HEK293 (cell line): ENCODE measurements around the gene SERAC1.

ENCODE experiments used
- PATZ1 ChIP-seq: fragments of 450-650 bp; formaldehyde crosslinking; IDR thresholded peaks from 2 replicates; pipeline ENCODE4 v1.5.1; 2016; ENCODE audit warnings: missing biosample characterization, missing genetic modification characterization
- REST ChIP-seq: fragments of 450-650 bp; formaldehyde crosslinking; IDR thresholded peaks from 2 replicates; pipeline ENCODE4 v1.5.1; 2016; ENCODE audit warnings: missing biosample characterization, missing genetic modification characterization
- TCF7L2 ChIP-seq: IDR thresholded peaks from 2 replicates; pipeline ENCODE4 v1.6.1; 2011; ENCODE audit warnings: low read depth, mild to moderate bottlenecking, inconsistent platforms, low read length, moderate library complexity, borderline replicate concordance
- ZEB2 ChIP-seq: fragments of 450-650 bp; formaldehyde crosslinking; IDR thresholded peaks from 2 replicates; pipeline ENCODE4 v1.5.1; 2016; ENCODE audit warnings: missing biosample characterization, missing genetic modification characterization

- TF ChIP-seq ZEB2 (tag by site-specific recombination) = no peak
- no peak for TF ChIP-seq TCF7L2
- TF ChIP-seq REST (tag by site-specific recombination) = no peak
- TF ChIP-seq PATZ1 = no peak
These were observed 2.1 kb downstream of the SERAC1 start for GRCh38 chr6:158165919-158166416.
